OCI-LY1 (cell line): Measurements from ENCODE around the gene DNAJC15.

Experiments
- H2AFZ ChIP-seq: fragments of 200-600 bp; sonication (generic), shearing (Covaris generic); 2 replicates; pipeline ENCODE4 v1.6.0; 2014; ENCODE audit warnings: antibody characterized with exemption, mild to moderate bottlenecking, low read length
- H3F3A ChIP-seq: fragments of 200-600 bp; sonication (generic), shearing (Covaris generic); 2 replicates; pipeline ENCODE4 v1.6.0; 2014; ENCODE audit warnings: mild to moderate bottlenecking, antibody characterized with exemption, low read length, moderate library complexity; ENCODE audit not compliant: insufficient read depth
- H3K27ac ChIP-seq: fragments of 200-600 bp; sonication (generic); 2 replicates; pipeline ENCODE4 v1.5.1; 2014; ENCODE audit warnings: low read length, mixed run types, mild to moderate bottlenecking, low read depth; ENCODE audit not compliant: poor library complexity, severe bottlenecking
- H3K27me3 ChIP-seq: fragments of 200-600 bp; sonication (generic); 2 replicates; pipeline ENCODE4 v1.6.0; 2014; ENCODE audit warnings: antibody characterized with exemption, mild to moderate bottlenecking, low read length, moderate library complexity; ENCODE audit not compliant: insufficient read depth
- H3K36me3 ChIP-seq: fragments of 200-600 bp; sonication (generic); 2 replicates; pipeline ENCODE4 v1.6.1; 2014; ENCODE audit warnings: mild to moderate bottlenecking, antibody characterized with exemption, low read length, moderate library complexity, mixed read lengths; ENCODE audit not compliant: insufficient read depth
- H3K4me1 ChIP-seq: fragments of 200-600 bp; sonication (generic); 2 replicates; pipeline ENCODE4 v1.5.1; 2014; ENCODE audit warnings: mild to moderate bottlenecking, low read length, moderate library complexity; ENCODE audit not compliant: insufficient read depth, severe bottlenecking
- H3K4me2 ChIP-seq: fragments of 200-600 bp; sonication (generic), shearing (Covaris generic); 2 replicates; pipeline ENCODE4 v1.6.1; 2014; ENCODE audit warnings: low read length
- H3K4me3 ChIP-seq: fragments of 200-600 bp; sonication (generic); 2 replicates; pipeline ENCODE4 v1.5.1; 2014; ENCODE audit warnings: low read length, low read depth, mild to moderate bottlenecking, mixed read lengths; ENCODE audit not compliant: poor library complexity, severe bottlenecking
- H3K79me2 ChIP-seq: fragments of 200-600 bp; shearing (Covaris generic); 2 replicates; pipeline ENCODE4 v1.6.1; 2016; ENCODE audit warnings: mixed run types, low read length, mixed read lengths; ENCODE audit not compliant: insufficient read depth
- H3K9ac ChIP-seq: fragments of 200-600 bp; sonication (generic), shearing (Covaris generic); 2 replicates; pipeline ENCODE4 v1.6.1; 2014; ENCODE audit warnings: mild to moderate bottlenecking, low read length, mixed read lengths
- H3K9me2 ChIP-seq: fragments of 200-600 bp; sonication (generic), shearing (Covaris generic); 2 replicates; pipeline ENCODE4 v1.6.1; 2014; ENCODE audit warnings: low read depth, mild to moderate bottlenecking, low read length, mixed read lengths
- H3K9me3 ChIP-seq: fragments of 200-600 bp; shearing (Covaris generic); 2 replicates; pipeline ENCODE4 v1.6.1; 2014; ENCODE audit warnings: low read length, mixed read lengths
- H4K20me1 ChIP-seq: fragments of 200-600 bp; sonication (generic), shearing (Covaris generic); 2 replicates; pipeline ENCODE4 v1.6.0; 2016; ENCODE audit warnings: mild to moderate bottlenecking, low read length; ENCODE audit not compliant: insufficient read depth
- EZH2 ChIP-seq: fragments of 200-600 bp; sonication (generic), shearing (Covaris generic); IDR thresholded peaks from 2 replicates; pipeline ENCODE4 v1.8.0; 2017; ENCODE audit warnings: borderline replicate concordance, mixed run types, mild to moderate bottlenecking, antibody characterized with exemption, low read length, moderate library complexity, mixed read lengths
- TF ChIP-seq, protein P1 (sequence below): fragments of 200-600 bp; sonication (generic), shearing (Covaris generic); IDR thresholded peaks from 2 replicates; pipeline ENCODE4 v1.5.1; 2017; ENCODE audit warnings: mild to moderate bottlenecking, antibody characterized with exemption, low read length, moderate library complexity, mixed read lengths

DNAJC15 gene

GRCh38 chr13:43102304-43102703 is 78.9 kb downstream of the DNAJC15 start:
- Histone ChIP-seq H3K36me3 (peaks cover 5% of the 10 kb centered on the region), H3K9me3 (no peaks in the 10 kb centered on the region; the same call in 1 of the 2 replicates), H3K9ac (no peak overlapping the region), H3K9me2 (no peaks in the 10 kb centered on the region), H4K20me1 (no peaks in the 10 kb centered on the region), H3F3A (no peaks in the 10 kb centered on the region), H3K4me3 (no peak overlapping the region), H3K4me1 (no peaks in the 10 kb centered on the region), H3K27ac (no peak overlapping the region), H3K4me2 (no peak overlapping the region), H2AFZ (no peak overlapping the region), H3K79me2 (0 out of 2 replicates have a peak, but pooled peaks cover 5% of the 10 kb centered on the region), H3K27me3 (no peaks in the 10 kb centered on the region)
- TF ChIP-seq, protein P1, sequence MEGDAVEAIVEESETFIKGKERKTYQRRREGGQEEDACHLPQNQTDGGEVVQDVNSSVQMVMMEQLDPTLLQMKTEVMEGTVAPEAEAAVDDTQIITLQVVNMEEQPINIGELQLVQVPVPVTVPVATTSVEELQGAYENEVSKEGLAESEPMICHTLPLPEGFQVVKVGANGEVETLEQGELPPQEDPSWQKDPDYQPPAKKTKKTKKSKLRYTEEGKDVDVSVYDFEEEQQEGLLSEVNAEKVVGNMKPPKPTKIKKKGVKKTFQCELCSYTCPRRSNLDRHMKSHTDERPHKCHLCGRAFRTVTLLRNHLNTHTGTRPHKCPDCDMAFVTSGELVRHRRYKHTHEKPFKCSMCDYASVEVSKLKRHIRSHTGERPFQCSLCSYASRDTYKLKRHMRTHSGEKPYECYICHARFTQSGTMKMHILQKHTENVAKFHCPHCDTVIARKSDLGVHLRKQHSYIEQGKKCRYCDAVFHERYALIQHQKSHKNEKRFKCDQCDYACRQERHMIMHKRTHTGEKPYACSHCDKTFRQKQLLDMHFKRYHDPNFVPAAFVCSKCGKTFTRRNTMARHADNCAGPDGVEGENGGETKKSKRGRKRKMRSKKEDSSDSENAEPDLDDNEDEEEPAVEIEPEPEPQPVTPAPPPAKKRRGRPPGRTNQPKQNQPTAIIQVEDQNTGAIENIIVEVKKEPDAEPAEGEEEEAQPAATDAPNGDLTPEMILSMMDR, result no peak
- TF ChIP-seq EZH2, result no peak

- Histone ChIP-seq H3K36me3 (peaks cover 11% of the 10 kb centered on the region; the same call in 1 of the 2 replicates), H3K4me2 (no peak overlapping the region), H3K4me1 (no peaks in the 10 kb centered on the region), H3K4me3 (no peak overlapping the region), H3K9me2 (no peaks in the 10 kb centered on the region), H3K9ac (no peak overlapping the region), H3K27me3 (no peaks in the 10 kb centered on the region), H3K9me3 (no peaks in the 10 kb centered on the region), H4K20me1 (no peaks in the 10 kb centered on the region), H3K79me2 (no peaks in the 10 kb centered on the region), H2AFZ (no peak overlapping the region), H3F3A (no peaks in the 10 kb centered on the region), H3K27ac (no peak overlapping the region)
- TF ChIP-seq EZH2, result no peak
- TF ChIP-seq, protein P1, result no peak
Observed at GRCh38 chr13:43107780-43108179, 84.4 kb downstream of the DNAJC15 start.

DNA sequence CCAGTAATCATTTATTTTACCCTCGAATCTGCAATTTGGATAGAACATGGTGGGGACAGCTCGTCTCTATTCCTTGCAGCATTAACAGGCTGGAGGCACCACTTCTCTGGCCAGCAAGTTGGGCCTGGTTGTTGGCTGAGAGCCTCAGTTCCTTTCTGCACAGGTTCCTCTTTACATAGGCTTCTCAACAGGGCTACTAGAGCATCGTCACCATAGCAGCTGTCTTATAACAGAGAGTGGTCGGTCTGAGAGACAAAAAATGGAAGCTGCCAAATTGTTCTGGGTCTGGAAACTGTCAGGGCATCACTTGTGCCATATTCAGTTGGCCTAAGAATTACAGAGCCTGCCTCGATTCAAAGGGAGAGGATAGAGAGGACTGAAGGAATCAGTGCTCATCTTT is 86.7 kb downstream of the DNAJC15 start:
- Histone ChIP-seq H3K9me2 (no peaks in the 10 kb centered on the region), H3K27me3 (no peaks in the 10 kb centered on the region), H2AFZ (no peak overlapping the region), H3K4me1 (no peaks in the 10 kb centered on the region), H3K27ac (no peak overlapping the region), H3F3A (no peaks in the 10 kb centered on the region), H3K4me2 (no peak overlapping the region), H3K9ac (no peak overlapping the region), H3K4me3 (no peak overlapping the region), H4K20me1 (no peaks in the 10 kb centered on the region), H3K79me2 (no peaks in the 10 kb centered on the region), H3K36me3 (peaks cover 11% of the 10 kb centered on the region; the same call in 1 of the 2 replicates), H3K9me3 (no peaks in the 10 kb centered on the region)
- no peak for TF ChIP-seq EZH2
- TF ChIP-seq, protein P1, result no peak
